ENCODE results near the gene TFEB.

DNA sequence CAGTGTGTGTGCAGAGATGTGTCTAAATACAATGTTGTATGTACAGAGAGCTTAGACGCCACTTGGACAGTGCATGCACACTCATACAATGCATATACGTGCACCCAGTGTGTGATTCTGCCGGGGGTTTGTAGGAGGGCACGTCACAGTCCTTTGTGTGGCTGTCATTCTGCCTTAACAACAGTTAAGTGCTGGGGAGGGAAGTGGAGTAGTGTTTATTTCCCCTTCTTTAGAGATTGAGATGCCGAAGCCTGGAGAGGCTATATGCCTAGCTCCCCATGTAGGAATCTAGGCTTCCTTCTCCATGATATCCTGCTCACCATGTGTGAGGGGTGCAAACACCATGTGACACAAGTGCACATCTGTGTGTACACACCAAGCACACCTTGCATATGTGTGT is 59.0 kb downstream of the TFEB start:
- TF ChIP-seq ZBTB7A (IDR thresholded peaks at IDR 0.05; ENCODE audit: low read depth) (no peak), TAF1 (IDR thresholded peaks at IDR 0.05; ENCODE audit: low read depth) (no peak), EGR1 (IDR thresholded peaks at IDR 0.05) (no peak), CREB1 (IDR thresholded peaks at IDR 0.05; ENCODE audit: low read depth) (no peak), YY1 (IDR thresholded peaks at IDR 0.05; ENCODE audit: low read depth) (no peak), EP300 (IDR thresholded peaks at IDR 0.05; ENCODE audit: borderline replicate concordance) (no peak), CEBPB (IDR thresholded peaks at IDR 0.05) (no peak), TCF12 (IDR thresholded peaks at IDR 0.05; ENCODE audit: low read depth) (no peak), NFIC (IDR thresholded peaks at IDR 0.05) (no peak)
- TF ChIP-seq, protein P1, sequence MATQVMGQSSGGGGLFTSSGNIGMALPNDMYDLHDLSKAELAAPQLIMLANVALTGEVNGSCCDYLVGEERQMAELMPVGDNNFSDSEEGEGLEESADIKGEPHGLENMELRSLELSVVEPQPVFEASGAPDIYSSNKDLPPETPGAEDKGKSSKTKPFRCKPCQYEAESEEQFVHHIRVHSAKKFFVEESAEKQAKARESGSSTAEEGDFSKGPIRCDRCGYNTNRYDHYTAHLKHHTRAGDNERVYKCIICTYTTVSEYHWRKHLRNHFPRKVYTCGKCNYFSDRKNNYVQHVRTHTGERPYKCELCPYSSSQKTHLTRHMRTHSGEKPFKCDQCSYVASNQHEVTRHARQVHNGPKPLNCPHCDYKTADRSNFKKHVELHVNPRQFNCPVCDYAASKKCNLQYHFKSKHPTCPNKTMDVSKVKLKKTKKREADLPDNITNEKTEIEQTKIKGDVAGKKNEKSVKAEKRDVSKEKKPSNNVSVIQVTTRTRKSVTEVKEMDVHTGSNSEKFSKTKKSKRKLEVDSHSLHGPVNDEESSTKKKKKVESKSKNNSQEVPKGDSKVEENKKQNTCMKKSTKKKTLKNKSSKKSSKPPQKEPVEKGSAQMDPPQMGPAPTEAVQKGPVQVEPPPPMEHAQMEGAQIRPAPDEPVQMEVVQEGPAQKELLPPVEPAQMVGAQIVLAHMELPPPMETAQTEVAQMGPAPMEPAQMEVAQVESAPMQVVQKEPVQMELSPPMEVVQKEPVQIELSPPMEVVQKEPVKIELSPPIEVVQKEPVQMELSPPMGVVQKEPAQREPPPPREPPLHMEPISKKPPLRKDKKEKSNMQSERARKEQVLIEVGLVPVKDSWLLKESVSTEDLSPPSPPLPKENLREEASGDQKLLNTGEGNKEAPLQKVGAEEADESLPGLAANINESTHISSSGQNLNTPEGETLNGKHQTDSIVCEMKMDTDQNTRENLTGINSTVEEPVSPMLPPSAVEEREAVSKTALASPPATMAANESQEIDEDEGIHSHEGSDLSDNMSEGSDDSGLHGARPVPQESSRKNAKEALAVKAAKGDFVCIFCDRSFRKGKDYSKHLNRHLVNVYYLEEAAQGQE (IDR thresholded peaks at IDR 0.05; ENCODE audit: low read depth), result no peak
- TF ChIP-seq, protein P2, sequence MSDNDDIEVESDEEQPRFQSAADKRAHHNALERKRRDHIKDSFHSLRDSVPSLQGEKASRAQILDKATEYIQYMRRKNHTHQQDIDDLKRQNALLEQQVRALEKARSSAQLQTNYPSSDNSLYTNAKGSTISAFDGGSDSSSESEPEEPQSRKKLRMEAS (IDR thresholded peaks at IDR 0.05), result no peak
- TF ChIP-seq, protein P3, sequence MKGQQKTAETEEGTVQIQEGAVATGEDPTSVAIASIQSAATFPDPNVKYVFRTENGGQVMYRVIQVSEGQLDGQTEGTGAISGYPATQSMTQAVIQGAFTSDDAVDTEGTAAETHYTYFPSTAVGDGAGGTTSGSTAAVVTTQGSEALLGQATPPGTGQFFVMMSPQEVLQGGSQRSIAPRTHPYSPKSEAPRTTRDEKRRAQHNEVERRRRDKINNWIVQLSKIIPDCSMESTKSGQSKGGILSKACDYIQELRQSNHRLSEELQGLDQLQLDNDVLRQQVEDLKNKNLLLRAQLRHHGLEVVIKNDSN (IDR thresholded peaks at IDR 0.05), result no peak

Measured in Ishikawa (cell line).